Stimulated activated CD4-positive, alpha-beta T cell treated with anti-CD3 and anti-CD28 coated beads, Interleukin-1b, Interleukin-23, amount 100 ng/mL, for 4 hours (primary cell): ENCODE measurements around the gene XRCC3.

Experiments used
- DNase-seq, 2 donors: peaks; one replicate each; pipeline ENCODE4 v3.0.0-alpha.2; 2020; ENCODE audit warnings: low read depth in 2 of 2

XRCC3 gene

DNA sequence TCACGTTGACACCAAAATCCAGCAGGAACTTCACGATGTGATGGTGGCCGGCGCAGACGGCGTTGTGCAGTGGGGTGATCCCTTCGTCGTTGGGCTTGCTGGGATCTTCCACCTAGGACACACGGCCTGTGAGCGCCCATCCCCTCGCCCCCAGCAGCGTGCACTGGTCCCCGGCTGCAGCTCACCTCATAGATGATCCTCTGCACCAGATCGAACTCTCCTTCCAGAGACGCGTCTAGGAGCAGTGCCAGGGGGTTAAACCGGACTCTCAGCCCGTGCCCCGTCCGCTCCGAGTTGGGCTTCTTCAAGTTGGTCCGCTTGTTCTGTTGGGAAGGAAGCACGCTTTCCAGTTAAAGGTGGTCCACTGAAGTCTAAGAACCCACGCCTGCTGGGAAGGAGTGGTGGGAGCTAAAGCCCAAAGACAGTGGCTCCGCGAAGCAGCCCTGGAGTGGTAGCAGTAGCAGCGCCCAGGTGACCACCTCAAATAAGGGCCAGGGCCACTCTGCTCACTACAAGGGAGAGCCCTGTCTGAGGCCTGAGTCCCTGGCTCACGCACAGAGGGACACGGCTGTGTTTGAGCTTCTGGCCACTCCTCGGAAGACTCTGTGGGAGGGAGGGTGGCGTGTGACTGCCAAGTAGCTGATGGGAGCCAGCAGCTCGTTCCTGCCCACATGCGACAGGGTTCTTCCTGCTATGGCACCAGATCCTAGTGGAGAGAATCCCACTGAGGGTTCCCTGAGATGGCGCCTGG is 23.6 kb upstream of the XRCC3 start:
- DNase-seq = no peak

DNA sequence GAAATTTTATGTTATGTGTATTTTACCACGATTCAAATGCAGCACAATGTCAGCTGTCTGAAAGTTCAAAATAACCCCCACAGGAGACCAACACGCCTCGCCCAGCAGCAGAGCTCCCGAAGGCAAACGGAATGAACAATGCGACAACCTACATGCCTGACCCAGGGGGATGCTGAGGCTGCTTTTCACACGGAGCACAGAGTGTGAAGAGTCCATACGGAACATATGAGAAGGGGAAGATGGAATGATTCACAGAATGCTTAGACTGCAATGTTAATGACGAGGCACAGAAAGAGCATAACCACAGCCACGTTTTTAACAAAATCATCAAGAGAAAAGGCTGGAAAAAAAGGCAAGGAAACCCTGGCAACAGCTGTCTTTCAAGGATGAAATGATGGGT is 22.9 kb upstream of the XRCC3 start:
- no peak for DNase-seq

DNA sequence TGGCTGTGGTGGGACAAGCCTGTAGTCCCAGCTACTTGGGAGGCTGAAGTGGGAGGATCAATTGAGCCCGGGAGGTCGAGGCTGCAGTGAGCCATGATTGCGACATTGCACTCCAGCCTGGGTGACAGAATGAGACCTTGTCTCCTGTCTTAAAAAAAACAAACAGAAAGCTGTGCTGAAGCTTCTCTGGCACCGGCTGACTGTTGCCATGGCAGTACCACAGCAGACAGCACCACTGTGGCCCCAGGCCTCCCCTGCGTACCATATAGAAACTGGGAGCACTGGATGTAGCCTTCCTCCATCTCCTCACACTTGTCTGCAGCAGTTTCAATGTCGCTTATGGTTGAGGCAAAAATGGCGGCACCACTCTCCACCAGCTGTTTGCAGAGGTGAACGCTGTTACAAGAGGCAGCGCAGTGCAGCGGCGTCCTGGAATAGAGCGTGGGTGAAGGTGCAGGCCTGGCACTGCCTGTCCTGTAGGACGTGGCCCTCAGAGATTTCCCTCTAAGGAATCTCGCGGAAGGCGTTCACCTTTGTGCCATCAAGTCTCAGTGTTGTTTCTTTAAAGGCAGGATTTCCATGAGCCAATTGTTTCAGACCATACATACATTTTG is 22.3 kb upstream of the XRCC3 start:
- no peak for DNase-seq

DNA sequence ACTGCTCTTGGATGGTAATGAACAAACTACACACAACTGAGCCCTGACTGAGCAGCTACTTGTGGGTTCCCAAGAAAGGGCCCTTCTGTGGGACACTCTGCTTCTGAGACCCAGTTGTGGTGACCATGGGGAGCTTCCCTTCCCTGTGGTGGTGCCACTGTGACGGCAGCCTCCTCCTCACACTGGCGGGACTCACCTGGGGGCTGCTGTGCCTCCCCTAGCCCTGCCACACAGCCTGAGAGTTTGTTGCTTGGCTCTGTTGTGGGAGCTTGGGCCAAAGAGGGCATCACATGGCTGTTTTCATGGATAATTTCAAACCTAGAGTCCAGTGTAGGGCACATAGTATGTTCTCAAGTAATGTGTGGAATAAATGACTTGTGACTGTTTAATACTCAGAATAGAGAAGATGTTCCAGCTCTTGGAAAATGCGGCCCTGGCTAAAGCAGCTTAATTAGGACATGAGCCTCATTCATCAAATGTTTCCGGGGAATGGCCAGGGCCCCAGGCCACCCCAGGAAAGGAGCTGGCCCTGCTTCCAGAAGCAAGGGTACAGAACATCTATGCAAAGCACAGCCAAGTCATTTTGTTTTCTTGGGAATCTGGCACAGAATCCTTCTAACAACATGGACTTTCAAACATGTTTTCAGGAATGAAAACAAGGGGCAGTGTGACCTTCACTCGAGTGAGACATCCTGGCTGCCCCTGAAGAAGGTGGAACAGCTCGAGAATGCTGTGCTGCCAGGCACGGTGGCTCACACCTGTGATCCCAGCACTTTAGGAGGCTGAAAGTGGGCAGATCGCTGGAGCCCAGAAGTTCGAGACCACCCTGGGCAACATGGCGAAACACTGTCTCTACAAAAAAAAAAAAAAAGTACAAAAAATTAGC is 21.5 kb upstream of the XRCC3 start:
- no peak for DNase-seq

DNA sequence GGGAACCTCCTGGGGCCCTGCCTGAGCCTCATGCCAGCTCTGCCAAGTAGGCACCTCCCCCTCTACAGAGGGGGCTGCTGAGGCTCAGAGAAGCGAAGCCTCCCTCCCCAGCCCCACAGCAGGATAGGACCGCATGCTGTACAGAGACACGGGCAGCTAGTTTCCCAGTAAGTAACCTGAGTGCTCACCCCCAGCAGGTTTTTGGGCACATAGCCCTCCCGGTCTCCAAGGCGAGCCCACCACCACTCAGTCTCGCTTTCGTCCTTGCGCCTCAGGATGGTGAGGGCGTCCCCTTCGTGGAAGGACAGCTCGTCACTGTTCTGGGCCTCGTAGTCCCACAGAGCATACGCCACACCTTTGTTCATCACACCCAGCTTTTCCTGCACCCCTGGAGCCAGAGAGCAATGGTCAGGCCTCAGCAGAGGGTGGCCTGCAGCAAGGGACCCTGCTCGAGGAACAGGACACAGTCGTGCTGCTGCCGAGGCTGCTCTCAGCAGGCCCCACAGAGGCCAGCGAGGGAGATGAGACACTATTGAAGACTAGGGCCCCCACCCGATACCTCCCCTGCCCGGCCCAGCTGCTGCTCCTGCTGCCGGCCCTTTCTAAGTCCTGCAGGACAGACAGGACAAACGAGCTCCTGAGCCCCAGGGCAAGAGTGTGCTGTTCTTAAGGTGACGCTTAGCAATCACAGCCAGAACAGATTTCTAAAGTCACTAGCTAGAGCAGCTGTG is 20.7 kb upstream of the XRCC3 start:
- DNase-seq = no peak

DNA sequence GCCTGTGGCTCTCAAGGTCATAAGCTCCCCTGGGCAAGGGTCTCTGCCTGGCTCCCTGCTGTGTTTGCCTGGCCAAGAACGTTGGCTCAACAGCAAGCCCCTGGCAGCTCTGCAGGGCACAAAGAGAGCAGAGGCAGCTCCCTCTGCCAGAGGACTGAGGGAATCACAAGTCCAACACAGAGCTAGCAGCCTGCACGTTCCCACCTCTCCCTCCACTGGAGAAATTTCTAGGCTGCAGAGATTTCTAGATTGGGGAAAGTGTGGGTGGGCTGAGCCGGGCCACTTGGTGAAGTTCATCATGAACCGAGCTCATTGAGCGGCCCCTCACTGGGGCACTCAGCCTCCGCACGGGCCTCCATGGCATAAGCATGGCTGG is 20.2 kb upstream of the XRCC3 start:
- no peak for DNase-seq

DNA sequence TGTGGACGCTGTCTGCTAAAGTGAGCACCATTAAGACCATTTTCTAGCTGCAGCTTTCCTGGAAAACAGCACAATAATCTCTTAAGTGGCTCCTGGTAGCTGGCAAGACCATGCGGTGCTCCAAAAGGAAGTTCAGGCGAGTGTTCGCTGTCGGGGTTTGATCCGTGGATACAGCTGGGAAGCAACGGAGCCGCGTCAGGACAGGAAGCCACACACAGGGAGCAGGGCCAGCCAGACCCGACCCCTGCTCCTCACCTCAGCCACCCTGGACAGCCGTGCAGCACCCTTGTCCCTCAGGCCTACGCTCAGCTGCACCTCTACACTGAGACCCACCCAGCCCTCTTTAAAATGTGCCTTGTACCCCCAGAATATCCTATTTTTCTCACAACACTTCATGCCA is 19.8 kb upstream of the XRCC3 start:
- no peak for DNase-seq

DNA sequence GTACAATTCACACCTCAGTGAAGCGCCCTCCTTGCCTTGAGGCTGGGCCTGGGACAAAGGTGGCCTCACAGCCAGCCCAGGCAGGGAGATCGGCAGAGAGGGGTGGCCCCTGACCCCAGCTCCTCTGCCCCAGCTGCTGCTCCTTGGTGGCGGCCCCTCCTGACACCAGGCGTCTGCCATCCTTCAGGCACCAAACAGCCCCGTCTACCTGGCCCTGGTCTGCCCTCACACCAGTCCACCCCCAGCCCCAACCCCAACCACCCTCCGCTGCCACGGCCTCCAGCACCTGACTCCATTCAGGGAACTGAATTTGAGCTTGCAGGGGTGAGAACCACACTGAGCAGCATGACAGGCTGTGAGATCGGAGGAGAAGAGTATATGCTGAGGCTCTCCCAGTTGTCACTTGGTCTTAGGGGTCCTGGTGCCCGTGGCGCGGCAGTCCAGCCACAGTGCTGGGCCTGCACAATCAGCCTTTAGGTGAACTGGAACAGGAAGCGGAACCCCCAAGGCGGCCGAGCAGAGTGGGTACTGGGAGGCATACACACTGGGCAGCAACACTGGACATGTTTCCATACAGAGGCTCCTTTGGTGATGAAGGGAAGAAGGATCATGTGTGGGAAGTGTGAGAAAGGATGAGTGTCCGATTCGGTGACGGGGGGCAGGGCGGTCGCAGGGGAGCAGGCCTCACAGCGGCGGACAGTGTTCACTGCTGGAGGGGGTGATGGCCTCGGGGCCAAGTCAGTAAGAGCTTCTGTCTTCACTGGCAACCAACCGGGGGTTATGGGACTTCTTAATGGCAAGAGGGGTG is 19.0 kb upstream of the XRCC3 start:
- no peak for DNase-seq

DNA sequence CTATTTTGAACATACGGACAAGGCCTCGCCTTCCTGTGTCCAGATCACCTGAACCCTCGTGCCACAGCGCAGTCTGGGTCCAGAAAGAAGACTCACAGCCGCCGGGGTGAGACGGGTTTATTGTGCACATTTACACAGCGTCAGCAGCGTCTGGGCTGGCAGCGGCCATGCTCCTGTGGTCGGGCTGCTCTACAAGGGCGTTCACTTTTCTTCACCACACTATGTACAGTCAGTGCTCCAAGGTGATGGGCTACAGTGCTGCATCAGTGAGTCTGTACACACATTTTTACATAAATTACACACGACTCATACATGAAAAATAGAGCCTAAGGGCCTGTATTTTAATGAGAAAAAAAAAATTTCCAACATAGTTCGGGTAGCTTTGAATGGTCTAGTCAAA is 18.4 kb upstream of the XRCC3 start:
- DNase-seq = no peak

DNA sequence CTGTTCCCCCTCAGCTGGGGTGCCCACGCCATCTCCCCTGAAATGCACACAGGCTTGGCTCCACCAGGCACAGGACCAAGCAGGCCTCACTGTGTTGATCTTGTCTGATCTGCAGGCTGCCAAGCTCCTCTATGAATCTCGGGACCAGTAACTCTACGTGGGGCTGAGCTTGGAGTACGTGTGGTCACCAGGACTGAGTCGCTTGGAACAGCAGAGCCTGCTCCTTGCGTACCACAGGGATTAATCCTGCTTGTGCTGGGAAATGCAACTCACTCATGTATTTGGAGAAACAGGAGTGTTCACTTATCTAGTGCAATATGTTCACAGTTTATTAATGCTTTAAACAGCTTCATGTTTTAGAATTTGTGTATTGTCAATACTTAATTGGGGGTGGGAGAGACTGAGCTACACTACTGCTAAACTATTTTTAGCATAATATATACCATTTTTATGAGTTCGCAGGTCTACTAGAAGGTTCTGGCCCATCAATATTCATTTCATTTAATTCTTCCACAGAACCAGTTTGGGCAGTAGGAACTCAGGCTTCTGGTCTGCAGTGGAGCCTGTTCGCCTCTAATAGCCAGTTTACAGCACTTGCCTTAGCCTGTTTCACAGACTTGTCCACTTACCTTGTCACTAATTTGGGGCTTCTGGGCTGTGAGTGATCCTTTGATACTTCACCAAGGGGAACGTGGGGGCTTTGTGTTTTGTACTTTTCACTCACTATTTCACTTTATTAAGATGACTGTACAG is 17.8 kb upstream of the XRCC3 start:
- no peak for DNase-seq

DNA sequence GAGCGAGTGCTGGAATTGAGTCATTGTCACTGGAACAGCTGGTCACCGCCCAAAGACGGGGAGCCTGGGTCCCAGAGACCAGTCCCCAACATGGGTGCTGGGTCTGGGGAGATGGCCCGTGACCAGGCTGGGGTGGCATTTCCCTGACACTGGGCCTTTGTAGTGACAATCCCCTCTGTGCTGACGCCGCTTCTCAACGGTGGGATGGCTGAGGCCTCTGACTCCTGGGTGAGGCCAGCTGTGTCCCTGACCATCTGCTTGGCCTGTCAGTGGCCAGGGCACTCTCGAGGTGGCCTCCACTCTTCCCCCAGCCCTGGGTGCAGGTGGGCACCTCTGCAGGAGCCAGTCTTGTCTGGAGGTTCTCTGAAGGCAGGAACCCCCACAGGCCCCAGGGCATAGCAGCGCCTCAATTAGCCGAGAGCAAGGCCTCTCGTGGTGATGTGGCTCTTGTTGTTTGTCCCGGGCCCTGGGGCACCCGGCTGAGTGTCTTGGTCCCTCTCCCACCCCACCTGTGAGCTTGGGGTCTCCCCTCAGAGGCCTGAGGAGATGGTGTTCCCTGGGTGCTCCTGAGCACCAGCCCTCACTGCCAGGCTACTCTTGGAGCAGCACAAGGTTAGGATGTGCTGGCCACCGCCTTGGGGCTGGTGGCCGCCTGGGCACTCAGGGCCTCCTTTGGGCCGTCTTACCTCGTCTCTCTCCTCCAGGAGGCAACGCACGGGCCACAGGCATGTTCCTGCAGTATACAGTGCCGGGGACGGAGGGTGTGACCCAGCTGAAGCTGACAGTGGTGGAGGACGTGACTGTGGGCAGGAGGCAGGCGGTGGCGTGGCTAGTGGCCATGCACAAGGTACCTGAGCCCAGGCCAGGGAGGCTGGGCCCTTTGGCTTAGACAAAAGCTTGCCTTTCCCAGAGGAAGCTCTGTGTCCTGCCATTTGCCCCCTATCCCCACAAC is 16.9 kb upstream of the XRCC3 start:
- no peak for DNase-seq

DNA sequence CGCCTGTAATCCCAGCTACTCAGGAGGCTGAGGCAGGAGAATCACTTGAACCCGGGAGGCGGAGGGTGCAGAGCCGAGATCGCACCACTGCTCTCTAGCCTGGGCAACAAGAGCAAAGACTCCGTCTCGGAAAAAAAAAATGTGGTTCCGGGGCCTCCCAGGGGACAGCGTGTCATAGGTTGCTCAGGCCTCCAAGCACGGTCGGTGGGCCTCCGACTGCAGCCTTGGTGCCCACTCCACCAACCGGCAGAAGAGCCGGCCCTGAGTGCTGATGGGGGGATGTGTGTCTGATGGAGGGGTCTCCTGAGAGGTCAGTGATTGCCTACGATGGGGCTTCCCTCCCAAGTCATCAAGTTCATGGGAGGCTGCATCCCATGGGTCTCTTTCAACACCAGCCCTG is 16.2 kb upstream of the XRCC3 start:
- DNase-seq = no peak

DNA sequence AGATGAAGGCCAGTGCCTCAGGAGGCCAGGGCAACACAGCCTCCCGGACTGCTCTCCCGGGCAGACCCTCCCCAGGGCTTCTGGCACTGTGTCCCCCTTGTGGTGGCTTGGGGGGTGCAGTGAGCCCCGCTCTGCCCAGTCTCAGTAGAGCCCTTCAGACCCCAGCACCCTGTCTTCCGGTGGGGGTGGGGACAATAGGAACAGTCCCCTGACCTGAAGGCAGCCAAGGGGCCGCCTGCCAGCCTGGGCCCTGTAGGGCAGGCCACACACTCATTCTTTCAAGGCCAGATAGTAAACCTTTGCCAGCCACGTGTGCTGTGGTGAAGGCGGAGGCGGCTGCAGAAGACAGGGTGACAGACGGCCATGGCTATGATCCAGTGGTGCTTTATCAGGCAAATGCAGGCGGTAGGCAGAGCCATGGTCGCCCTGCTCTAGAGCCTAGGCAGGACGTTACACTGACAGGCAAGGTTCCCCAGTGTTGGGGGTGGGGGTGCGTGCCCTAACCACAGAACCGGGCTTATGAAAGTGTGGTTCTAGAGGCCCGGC is 15.3 kb upstream of the XRCC3 start:
- no peak for DNase-seq

DNA sequence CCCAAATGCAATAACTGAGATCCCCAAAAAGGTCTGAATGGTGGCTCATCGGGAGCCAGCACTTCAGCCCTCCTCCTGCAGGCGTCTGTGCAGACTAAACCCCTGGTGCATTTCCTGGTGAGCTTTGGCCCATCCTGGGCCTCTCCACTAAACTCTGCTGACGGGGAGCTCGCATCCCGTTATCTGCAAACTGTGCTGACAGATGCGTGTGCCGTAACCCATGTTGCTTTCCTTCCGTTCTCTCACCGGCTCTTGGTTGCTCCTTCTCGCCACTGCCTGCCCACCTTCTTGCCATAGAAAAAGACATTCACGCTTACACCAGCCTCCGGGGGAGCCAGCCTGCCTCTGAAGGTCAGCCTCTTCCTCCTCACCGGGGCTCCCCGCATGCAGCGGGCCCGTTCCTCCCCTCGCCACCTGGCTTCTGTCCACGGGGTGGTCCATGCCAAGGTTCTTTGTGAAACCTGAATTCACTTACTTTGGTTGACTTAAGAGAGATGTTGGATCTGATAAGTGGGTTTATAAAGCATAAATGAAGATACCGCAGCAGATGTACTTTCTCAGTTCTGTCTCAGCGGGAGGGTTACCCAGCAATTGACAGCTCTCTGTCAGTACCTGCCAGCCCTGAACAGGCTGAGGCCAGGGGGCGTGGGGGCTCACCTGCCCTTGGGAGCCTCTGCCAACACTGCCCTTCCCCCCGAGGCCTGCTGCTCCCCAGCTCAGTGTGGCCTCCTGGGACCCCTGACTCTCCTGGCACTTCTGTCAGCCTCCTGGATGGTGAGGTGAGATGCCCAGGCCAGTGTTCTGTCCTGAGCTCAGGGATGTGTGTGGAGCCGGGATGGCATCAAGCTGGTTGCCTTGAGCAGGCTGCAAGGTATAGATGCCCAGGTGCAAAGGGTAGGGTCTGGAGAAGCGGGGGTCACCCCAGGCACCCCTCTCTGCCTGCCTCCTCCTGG is 14.5 kb upstream of the XRCC3 start:
- no peak for DNase-seq

DNA sequence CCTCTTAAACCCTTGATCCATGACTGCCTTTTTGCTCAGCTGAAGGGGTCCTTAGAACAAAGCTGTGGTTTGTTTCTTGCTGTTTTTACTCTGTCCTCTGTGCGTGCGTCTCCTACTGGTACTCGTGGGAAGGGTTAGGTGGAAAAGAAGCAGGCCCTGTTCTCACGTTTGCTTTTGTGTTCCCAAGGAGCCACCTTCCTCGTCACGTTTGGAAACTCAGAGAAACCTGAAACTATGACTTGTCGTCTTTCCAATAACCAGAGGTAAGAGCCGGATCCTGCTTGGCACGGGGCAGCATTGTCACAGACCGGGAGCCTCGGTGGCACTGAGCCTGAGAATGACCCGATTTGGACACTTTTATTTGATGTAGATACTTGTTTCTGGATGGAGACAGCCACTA is 13.5 kb upstream of the XRCC3 start:
- no peak for DNase-seq

DNA sequence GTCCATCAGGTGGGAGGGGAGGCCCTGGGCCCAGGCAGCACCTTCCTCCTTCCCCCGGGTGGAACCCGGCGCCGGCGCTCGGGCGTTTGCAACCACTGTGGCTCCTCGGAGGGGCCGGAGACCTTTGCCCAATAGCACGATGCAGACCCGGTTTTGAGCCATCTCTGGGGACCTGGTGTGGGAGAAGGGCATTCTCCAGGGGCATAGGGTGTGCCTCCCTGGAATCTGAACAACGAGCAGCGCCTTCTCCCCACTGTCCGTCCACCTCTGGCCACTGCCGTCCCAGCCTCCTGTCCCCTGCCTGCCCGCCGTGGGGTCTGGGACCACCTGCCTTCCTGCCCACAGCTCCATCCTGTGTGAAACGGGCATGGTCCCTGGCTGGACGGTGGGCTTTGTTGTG is 12.9 kb upstream of the XRCC3 start:
- no peak for DNase-seq

DNA sequence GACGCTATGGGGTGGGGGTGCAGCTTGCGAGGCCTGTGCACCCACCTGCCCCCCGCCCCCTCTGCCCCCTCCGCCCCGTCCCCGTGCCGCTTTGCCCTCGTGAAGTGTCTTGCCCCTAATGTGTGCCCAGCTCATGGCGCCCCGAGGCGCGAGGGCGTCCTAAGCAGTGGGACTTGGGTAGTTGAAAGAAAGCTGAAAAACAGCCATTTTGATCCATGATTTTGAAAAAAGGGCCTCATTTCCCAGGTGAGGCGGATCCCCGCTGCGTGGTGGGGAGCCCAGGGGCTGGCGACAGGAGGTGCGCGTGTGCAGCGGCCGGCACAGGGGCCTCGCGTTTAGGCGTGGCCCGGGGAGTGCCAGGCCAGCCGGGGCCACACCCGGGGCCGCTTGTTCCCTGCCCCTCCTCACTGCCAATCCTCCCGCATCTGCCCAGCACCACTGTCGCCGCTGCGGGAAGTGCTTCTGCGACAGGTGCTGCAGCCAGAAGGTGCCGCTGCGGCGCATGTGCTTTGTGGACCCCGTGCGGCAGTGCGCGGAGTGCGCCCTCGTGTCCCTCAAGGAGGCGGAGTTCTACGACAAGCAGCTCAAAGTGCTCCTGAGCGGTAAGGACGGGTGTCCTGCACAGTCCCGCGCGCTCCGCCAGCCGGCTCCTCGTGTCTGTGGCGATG is 12.2 kb upstream of the XRCC3 start:
- no peak for DNase-seq
